ENCODE measurements around the gene PI3. TPM values are rescaled to one million over a fixed set of nuclear protein-coding genes. Genes with fewer than 3 reads are reported as not detected.

PI3 gene
- total RNA-seq, 4 donors from 2014 or later, result 3.4 to 70.2 (median 58.7) TPM; not detected in 1

DNA sequence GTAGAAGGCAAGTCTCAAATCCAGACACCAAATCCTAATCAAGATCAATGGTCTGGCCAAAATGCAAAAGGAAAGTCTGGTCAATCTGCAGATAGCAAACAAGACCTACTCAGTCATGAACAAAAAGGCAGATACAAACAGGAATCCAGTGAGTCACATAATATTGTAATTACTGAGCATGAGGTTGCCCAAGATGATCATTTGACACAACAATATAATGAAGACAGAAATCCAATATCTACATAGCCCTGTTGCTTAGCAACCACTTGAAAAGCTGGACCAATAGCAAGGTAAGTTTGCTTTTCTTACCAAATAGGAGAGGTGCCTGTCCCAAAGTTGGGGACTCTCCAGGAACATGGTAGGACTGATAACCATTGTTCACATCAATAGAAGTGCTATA, 48.4 kb downstream of the PI3 start:
- Histone ChIP-seq H3K36me3 (no peaks in the 10 kb centered on the region), H3K4me1 (no peaks in the 10 kb centered on the region), H3K9me3 (no peaks in the 10 kb centered on the region), H3K4me3 (no peak overlapping the region), H3K27ac (no peak overlapping the region), H3K27me3 (no peaks in the 10 kb centered on the region)
- no peak for DNase-seq
- TF ChIP-seq, protein P1, sequence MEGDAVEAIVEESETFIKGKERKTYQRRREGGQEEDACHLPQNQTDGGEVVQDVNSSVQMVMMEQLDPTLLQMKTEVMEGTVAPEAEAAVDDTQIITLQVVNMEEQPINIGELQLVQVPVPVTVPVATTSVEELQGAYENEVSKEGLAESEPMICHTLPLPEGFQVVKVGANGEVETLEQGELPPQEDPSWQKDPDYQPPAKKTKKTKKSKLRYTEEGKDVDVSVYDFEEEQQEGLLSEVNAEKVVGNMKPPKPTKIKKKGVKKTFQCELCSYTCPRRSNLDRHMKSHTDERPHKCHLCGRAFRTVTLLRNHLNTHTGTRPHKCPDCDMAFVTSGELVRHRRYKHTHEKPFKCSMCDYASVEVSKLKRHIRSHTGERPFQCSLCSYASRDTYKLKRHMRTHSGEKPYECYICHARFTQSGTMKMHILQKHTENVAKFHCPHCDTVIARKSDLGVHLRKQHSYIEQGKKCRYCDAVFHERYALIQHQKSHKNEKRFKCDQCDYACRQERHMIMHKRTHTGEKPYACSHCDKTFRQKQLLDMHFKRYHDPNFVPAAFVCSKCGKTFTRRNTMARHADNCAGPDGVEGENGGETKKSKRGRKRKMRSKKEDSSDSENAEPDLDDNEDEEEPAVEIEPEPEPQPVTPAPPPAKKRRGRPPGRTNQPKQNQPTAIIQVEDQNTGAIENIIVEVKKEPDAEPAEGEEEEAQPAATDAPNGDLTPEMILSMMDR (IDR thresholded peaks at IDR 0.05), result no peak
- no peak for TF ChIP-seq POLR2A (IDR thresholded peaks at IDR 0.05)

Other genes starting within 250 kb of the PI3 start
- gene TOMM34, start 214.5 kb upstream of the PI3 start, total RNA-seq, result 10 to 100 TPM in 3 of 4 donors, 1 to 10 TPM in 1; 8.4 to 19.0 (median 12.2) TPM
- 100 to 1,000 TPM in 1 of 4 donors, 10 to 100 TPM in 3; 27.7 to 128 (median 42.9) TPM for gene STK4, start 208.4 kb upstream of the PI3 start, total RNA-seq
- under 1 TPM in 1 of 4 donors, not detected in 3; 0.27 TPM for gene KCNS1, start 73.8 kb upstream of the PI3 start, total RNA-seq
- not detected for gene WFDC5, start 59.7 kb upstream of the PI3 start, total RNA-seq
- gene WFDC12, start 50.4 kb upstream of the PI3 start, total RNA-seq, result not detected
- not detected for gene SEMG1, start 32.1 kb downstream of the PI3 start, total RNA-seq
- not detected for gene SEMG2, start 46.5 kb downstream of the PI3 start, total RNA-seq
- gene SLPI, start 79.7 kb downstream of the PI3 start, total RNA-seq, result 10 to 100 TPM in 3 of 4 donors, 1 to 10 TPM in 1; 8.3 to 28.0 (median 17.8) TPM
- not detected for gene RBPJL, start 131.9 kb downstream of the PI3 start, total RNA-seq
- gene MATN4, start 133.4 kb downstream of the PI3 start, total RNA-seq, result not detected
- 10 to 100 TPM; 21.5 to 49.7 (median 32.5) TPM for gene SDC4, start 173.5 kb downstream of the PI3 start, total RNA-seq
- gene SYS1, start 188.3 kb downstream of the PI3 start, total RNA-seq, result 10 to 100 TPM; 23.1 to 62.2 (median 46.9) TPM
- not detected for gene TP53TG5, start 203.4 kb downstream of the PI3 start, total RNA-seq
- gene DBNDD2, start 233.4 kb downstream of the PI3 start, total RNA-seq, result 10 to 100 TPM; 62.7 to 75.2 (median 68.0) TPM
- gene PIGT, start 241.2 kb downstream of the PI3 start, total RNA-seq, result 100 to 1,000 TPM in 3 of 4 donors, 10 to 100 TPM in 1; 87.5 to 147 (median 113) TPM